ENCODE measurements around the gene RUFY4. TPM values are rescaled to one million over a fixed set of nuclear protein-coding genes. Genes with fewer than 3 reads are reported as not detected.

The RUFY4 gene
- total RNA-seq, 4 donors from 2014 or later, result 0.25 TPM; not detected in 3

DNA sequence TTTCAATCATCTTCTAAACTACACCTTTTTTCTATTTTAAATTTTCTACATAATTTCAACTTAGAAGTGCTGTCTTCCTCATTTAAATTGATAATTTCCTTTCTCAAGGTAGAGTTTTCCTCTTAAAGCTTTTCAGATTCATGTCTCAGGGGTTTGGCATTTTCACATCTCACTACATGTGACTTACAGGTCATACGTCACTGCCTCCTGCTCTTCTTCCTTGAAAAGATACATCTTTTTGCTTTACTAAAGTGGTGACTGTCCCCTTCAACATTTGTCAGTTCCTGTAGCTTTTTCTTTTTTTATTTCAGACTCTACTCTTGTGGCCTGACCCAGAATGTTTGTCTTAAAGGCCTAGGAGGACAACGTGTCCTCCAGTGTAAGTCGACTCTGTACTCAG lies 17.1 kb upstream of the RUFY4 start:
- TF ChIP-seq CTCF (IDR thresholded peaks at IDR 0.05 in 4 of 5, conservative IDR thresholded peaks at IDR 0.05 in 1 of 5) (no peak), POLR2A (IDR thresholded peaks at IDR 0.05) (no peak)
- Histone ChIP-seq H3K9me3 (no peaks in the 10 kb centered on the region), H3K4me1 (no peaks in the 10 kb centered on the region), H3K36me3 (no peaks in the 10 kb centered on the region), H3K27ac (no peak overlapping the region), H3K4me3 (no peak overlapping the region), H3K27me3 (no peaks in the 10 kb centered on the region)
- in situ Hi-C loops (cut with MboI; ENCODE audit: low sequenced_read_pairs in 4 of 4) (no loop called here), intact Hi-C loops (cut with DNase I; ENCODE audit: low total_unique reads) (no loop called here)
- no peak for ATAC-seq
- no peak for DNase-seq

DNA sequence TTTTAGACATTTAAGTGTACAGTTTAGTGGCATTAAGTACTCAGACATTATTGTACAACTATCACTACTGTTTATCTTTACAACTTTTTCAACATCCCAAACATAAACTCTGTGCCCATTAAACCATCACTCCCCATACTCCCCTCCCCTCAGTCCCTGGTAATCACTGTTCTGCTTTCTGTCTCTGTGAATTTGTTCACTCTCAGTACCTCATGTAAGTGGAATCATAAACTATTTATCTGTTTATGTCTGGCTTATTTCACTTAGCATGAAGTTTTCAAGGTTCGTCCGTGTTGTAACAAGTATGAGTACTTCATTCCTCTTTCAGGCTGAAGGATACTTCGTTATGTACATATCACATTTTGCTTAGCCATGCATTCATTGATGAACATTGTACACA lies 9.8 kb upstream of the RUFY4 start:
- H3K27ac ChIP-seq, result no peak overlapping the region
- H3K9me3 ChIP-seq, result no peaks in the 10 kb centered on the region
- no peaks in the 10 kb centered on the region for H3K27me3 ChIP-seq
- intact Hi-C loops (cut with DNase I; ENCODE audit: low total_unique reads), result no loop called here
- no peak for DNase-seq
- H3K4me3 ChIP-seq, result no peak overlapping the region
- TF ChIP-seq CTCF (IDR thresholded peaks at IDR 0.05 in 4 of 5, conservative IDR thresholded peaks at IDR 0.05 in 1 of 5) (no peak), POLR2A (IDR thresholded peaks at IDR 0.05) (no peak)
- in situ Hi-C loops (cut with MboI; ENCODE audit: low sequenced_read_pairs in 4 of 4), result no loop called here
- no peaks in the 10 kb centered on the region for H3K4me1 ChIP-seq
- H3K36me3 ChIP-seq, result no peaks in the 10 kb centered on the region
- ATAC-seq, result no peak

- no peak for ATAC-seq
- Histone ChIP-seq H3K9me3 (no peaks in the 10 kb centered on the region), H3K4me3 (no peak overlapping the region), H3K4me1 (no peaks in the 10 kb centered on the region), H3K27me3 (no peaks in the 10 kb centered on the region), H3K27ac (no peak overlapping the region), H3K36me3 (no peaks in the 10 kb centered on the region)
- in situ Hi-C loops (cut with MboI; ENCODE audit: low sequenced_read_pairs in 4 of 4), result no loop called here
- DNase-seq, result no peak
- TF ChIP-seq POLR2A (IDR thresholded peaks at IDR 0.05) (no peak), CTCF (IDR thresholded peaks at IDR 0.05 in 4 of 5, conservative IDR thresholded peaks at IDR 0.05 in 1 of 5) (no peak)
- intact Hi-C loops (cut with DNase I; ENCODE audit: low total_unique reads), result no loop called here
Observed at GRCh38 chr2:218060118-218060517, 8.9 kb upstream of the RUFY4 start.

DNA sequence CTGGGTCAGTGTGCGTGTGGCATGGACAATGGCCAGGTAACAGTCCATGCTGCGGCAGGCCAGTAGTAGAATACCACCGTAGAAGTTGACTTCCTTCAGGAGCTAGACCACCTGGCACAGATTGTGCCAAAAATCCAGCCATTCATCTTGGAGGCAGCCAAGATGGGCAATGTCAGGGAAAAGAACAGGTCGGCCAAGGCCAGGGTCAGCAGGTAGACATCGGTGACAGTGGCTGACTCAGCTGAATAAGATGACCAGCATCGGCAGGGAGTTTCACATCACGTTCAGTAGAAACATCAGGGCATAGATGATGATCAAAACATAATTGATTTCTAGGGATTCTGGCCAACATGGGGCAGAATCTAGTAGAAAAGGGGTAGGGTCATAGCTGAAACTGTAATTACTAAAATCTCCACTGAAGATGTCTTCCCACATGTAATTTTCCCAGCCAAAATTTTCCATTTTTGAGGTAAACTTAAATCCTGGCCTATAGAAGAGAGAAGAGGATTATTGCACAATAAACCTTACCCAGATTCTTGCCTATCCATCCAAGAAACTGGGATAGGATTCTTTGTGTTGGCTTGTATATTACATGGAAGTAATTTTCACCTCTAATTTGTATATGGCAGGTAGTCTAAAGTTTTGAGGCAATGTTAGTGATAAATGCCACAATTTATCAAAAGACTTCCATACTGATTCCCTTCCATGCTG lies 7.9 kb upstream of the RUFY4 start:
- H3K36me3 ChIP-seq, result no peaks in the 10 kb centered on the region
- no peak for TF ChIP-seq CTCF (IDR thresholded peaks at IDR 0.05 in 4 of 5, conservative IDR thresholded peaks at IDR 0.05 in 1 of 5)
- TF ChIP-seq POLR2A (IDR thresholded peaks at IDR 0.05), result no peak
- H3K27ac ChIP-seq, result no peak overlapping the region
- H3K4me1 ChIP-seq, result no peaks in the 10 kb centered on the region
- H3K9me3 ChIP-seq, result no peaks in the 10 kb centered on the region
- ATAC-seq (no peak), DNase-seq (no peak)
- in situ Hi-C loops (cut with MboI; ENCODE audit: low sequenced_read_pairs in 4 of 4) (no loop called here), intact Hi-C loops (cut with DNase I; ENCODE audit: low total_unique reads) (no loop called here)
- no peak overlapping the region for H3K4me3 ChIP-seq
- H3K27me3 ChIP-seq, result no peaks in the 10 kb centered on the region

GRCh38 chr2:218063486-218063885 lies 5.6 kb upstream of the RUFY4 start:
- H3K27me3 ChIP-seq, result peaks cover 0 to 2% (median 0%) of the 10 kb centered on the region in 3 donors
- peaks cover 0 to 1% of the 10 kb centered on the region in 2 donors for H3K4me1 ChIP-seq
- H3K36me3 ChIP-seq, result no peaks in the 10 kb centered on the region
- no peaks in the 10 kb centered on the region for H3K9me3 ChIP-seq
- in situ Hi-C loops (cut with MboI; ENCODE audit: low sequenced_read_pairs in 4 of 4), result no loop called here
- TF ChIP-seq POLR2A (IDR thresholded peaks at IDR 0.05) (no peak), CTCF (IDR thresholded peaks at IDR 0.05 in 4 of 5, conservative IDR thresholded peaks at IDR 0.05 in 1 of 5) (no peak)
- ATAC-seq (no peak), DNase-seq (no peak)
- intact Hi-C loops (cut with DNase I; ENCODE audit: low total_unique reads), result no loop called here
- H3K27ac ChIP-seq, result no peak overlapping the region
- no peak overlapping the region for H3K4me3 ChIP-seq
